Hepatocyte (in vitro differentiated cells): Measurements from ENCODE around the gene RPTOR. TPM values are rescaled to one million over a fixed set of nuclear protein-coding genes. Genes with fewer than 3 reads are reported as not detected.

Experiments
- DNase-seq: peaks from one replicate; pipeline ENCODE4 v3.0.0-alpha.2; 2016; ENCODE audit warnings: low spot score
- H2AFZ ChIP-seq: fragments of 200-600 bp; sonication (generic); 2 replicates; pipeline ENCODE4 v1.6.0; 2016; ENCODE audit warnings: antibody characterized with exemption, mild to moderate bottlenecking
- H3K27ac ChIP-seq: fragments of 200-600 bp; sonication (generic); 2 replicates; pipeline ENCODE4 v1.5.1; 2016; ENCODE audit warnings: mild to moderate bottlenecking
- H3K27me3 ChIP-seq: fragments of 200-600 bp; sonication (generic); 2 replicates; pipeline ENCODE4 v1.6.1; 2016
- H3K36me3 ChIP-seq: fragments of 200-600 bp; sonication (generic); replicated peaks from 2 replicates; pipeline ENCODE4 v1.5.1; 2016; ENCODE audit warnings: low read depth; ENCODE audit not compliant: insufficient read depth
- H3K4me1 ChIP-seq: fragments of 200-600 bp; sonication (generic); 2 replicates; pipeline ENCODE4 v1.5.1; 2016; ENCODE audit warnings: mild to moderate bottlenecking, moderate library complexity; ENCODE audit not compliant: insufficient read depth
- H3K4me2 ChIP-seq: fragments of 200-600 bp; sonication (generic); 2 replicates; pipeline ENCODE4 v1.6.0; 2016
- H3K4me3 ChIP-seq: fragments of 200-600 bp; sonication (generic); 2 replicates; pipeline ENCODE4 v1.5.1; 2016; ENCODE audit warnings: mild to moderate bottlenecking
- H3K79me2 ChIP-seq: fragments of 200-600 bp; sonication (generic); 2 replicates; pipeline ENCODE4 v1.6.0; 2017; ENCODE audit warnings: mild to moderate bottlenecking
- H3K9me2 ChIP-seq: fragments of 200-600 bp; sonication (generic); replicated peaks from 2 replicates; pipeline ENCODE4 v1.6.0; 2017; ENCODE audit warnings: mild to moderate bottlenecking; ENCODE audit not compliant: insufficient read depth
- H3K9me3 ChIP-seq: fragments of 200-600 bp; sonication (generic); 2 replicates; pipeline ENCODE4 v1.5.1; 2016; ENCODE audit warnings: low read depth, mild to moderate bottlenecking
- H4K20me1 ChIP-seq: fragments of 200-600 bp; sonication (generic); 2 replicates; pipeline ENCODE4 v1.6.0; 2016; ENCODE audit warnings: mild to moderate bottlenecking; ENCODE audit not compliant: insufficient read depth, poor library complexity, severe bottlenecking
- EZH2 ChIP-seq: fragments of 200-600 bp; sonication (generic); IDR thresholded peaks from 2 replicates; pipeline ENCODE4 v1.6.1; 2016; ENCODE audit warnings: antibody characterized with exemption, mild to moderate bottlenecking, borderline replicate concordance
- EZH2phosphoT487 ChIP-seq: fragments of 200-600 bp; sonication (generic); IDR thresholded peaks from one replicate; pipeline ENCODE4 v1.6.1; 2018; ENCODE audit warnings: antibody characterized with exemption, mild to moderate bottlenecking, low read depth, moderate library complexity; ENCODE audit not compliant: unreplicated experiment, severe bottlenecking
- WGBS: methylation state at CpG from one replicate; pipeline ENCODE4 v1.1.6; 2016; ENCODE audit warnings: low lambda C conversion rate; ENCODE audit errors: missing lambda C conversion rate; 5-methylcytosine and 5-hydroxymethylcytosine counted together
- polyA plus RNA-seq: library from polyadenylated mRNA; unstranded; fragments of >200 nt; fragmentation: Nextera tagmentation; extraction: Ambion mirVana; gene quantifications from 2 replicates; pipeline ENCODE4 v1.2.1, GENCODE V29; 2016
- total RNA-seq: library from RNA; depleted of rRNA; stranded (reverse); fragments of >200 nt; gene quantifications from 2 replicates; pipeline ENCODE4 v1.2.3, GENCODE V29; 2014
- TF ChIP-seq, protein P1 (sequence below): fragments of 200-600 bp; sonication (generic); IDR thresholded peaks from 2 replicates; pipeline ENCODE4 v1.5.1; 2016; ENCODE audit warnings: antibody characterized with exemption, mild to moderate bottlenecking; ENCODE audit not compliant: poor library complexity

Gene RPTOR
- total and polyA plus RNA-seq, 2 experiments from 2014 or later, result 14.1 to 20.6 TPM

DNA sequence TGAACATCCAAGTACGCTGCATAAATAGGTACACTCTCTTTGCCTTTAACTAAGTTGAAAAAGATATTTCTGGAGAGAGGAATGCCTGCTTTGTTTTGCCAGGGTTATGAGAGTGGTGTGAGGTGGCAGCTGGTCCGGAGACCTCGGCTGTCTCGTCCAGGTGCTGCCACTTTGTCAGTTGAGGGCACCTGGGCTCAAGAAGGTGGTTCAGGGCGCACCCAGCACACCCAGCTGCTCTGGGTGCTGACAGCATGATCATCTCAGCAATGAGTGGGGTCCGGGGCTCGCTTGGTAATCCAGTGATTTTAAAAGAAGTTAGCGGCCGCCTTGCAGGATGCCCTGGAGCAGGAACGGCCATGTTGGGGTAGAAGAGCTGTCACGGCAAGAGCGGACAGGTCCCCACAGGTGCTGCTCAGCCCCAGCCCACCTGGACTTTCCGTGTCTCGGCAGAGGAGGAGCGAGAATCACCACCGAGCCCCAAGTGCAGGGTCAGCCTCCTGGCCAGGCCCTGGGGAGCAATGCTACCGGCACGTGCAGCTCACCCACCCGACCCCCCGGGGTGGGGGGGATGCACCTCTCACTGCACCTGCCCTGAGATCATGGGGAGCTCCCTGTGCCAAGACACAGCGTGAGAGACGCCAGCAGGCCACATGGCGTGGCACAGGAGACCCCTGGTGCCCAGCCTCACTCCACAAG lies 379.6 kb downstream of the RPTOR start:
- Histone ChIP-seq H4K20me1 (no peaks in the 10 kb centered on the region), H3K4me2 (no peak overlapping the region), H3K4me1 (no peaks in the 10 kb centered on the region), H2AFZ (no peak overlapping the region), H3K27ac (no peak overlapping the region), H3K9me3 (no peaks in the 10 kb centered on the region), H3K27me3 (no peaks in the 10 kb centered on the region), H3K4me3 (no peak overlapping the region), H3K36me3 (no peaks in the 10 kb centered on the region), H3K9me2 (no peaks in the 10 kb centered on the region), H3K79me2 (no peaks in the 10 kb centered on the region)
- no peak for DNase-seq
- no peak for TF ChIP-seq EZH2
- WGBS, result over 99% methylated on average over 23 of the region's 23 CpGs

DNA sequence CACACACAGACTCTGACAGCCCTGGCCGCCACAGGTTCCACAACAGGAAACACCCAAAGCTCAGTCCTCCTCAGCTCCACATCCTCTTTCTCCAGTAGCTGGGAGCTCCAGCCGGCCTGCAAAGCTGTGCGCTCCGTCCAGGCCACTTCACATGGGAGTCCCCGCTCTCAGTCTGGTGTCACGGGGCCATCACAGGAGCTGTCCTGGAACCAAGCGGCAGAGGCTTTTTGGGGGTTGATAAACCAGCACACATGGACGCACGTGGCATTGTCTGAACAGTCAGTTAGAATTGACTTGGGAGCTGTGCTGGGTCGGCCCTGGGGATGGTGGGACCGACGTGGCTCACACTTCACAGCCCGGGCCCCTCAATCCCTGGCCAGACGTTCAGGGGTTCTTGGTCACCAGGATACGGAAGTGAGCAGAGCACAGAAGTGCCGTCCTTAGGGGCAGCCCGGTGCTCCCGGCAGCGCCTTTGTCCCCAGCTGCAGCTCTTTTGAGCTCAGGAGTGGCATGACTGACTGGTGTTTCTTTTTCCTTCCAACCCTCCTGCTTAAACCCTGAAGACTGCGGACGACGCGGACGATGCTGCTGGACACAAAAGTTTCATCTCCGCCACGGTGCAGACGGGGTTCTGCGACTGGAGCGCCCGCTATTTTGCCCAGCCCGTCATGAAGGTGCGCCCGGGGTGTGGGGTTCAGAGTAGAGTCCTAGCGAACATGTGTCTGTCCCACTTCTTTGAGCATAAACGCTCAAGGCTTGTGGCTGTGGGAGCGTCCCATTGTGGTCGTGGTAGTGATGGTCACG lies 380.4 kb downstream of the RPTOR start:
- no peaks in the 10 kb centered on the region for H3K36me3 ChIP-seq
- H3K79me2 ChIP-seq, result no peaks in the 10 kb centered on the region
- WGBS, result 95% methylated on average over 38 of the region's 38 CpGs
- H4K20me1 ChIP-seq, result no peaks in the 10 kb centered on the region
- TF ChIP-seq, protein P1, sequence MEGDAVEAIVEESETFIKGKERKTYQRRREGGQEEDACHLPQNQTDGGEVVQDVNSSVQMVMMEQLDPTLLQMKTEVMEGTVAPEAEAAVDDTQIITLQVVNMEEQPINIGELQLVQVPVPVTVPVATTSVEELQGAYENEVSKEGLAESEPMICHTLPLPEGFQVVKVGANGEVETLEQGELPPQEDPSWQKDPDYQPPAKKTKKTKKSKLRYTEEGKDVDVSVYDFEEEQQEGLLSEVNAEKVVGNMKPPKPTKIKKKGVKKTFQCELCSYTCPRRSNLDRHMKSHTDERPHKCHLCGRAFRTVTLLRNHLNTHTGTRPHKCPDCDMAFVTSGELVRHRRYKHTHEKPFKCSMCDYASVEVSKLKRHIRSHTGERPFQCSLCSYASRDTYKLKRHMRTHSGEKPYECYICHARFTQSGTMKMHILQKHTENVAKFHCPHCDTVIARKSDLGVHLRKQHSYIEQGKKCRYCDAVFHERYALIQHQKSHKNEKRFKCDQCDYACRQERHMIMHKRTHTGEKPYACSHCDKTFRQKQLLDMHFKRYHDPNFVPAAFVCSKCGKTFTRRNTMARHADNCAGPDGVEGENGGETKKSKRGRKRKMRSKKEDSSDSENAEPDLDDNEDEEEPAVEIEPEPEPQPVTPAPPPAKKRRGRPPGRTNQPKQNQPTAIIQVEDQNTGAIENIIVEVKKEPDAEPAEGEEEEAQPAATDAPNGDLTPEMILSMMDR, result no peak
- TF ChIP-seq EZH2phosphoT487 (no peak), EZH2 (no peak)
- no peaks in the 10 kb centered on the region for H3K27me3 ChIP-seq
- no peaks in the 10 kb centered on the region for H3K4me1 ChIP-seq
- no peak overlapping the region for H2AFZ ChIP-seq
- no peaks in the 10 kb centered on the region for H3K9me2 ChIP-seq
- DNase-seq, result no peak
- H3K9me3 ChIP-seq, result no peaks in the 10 kb centered on the region
- H3K4me2 ChIP-seq, result no peak overlapping the region
- H3K27ac ChIP-seq, result no peak overlapping the region
- no peak overlapping the region for H3K4me3 ChIP-seq

DNA sequence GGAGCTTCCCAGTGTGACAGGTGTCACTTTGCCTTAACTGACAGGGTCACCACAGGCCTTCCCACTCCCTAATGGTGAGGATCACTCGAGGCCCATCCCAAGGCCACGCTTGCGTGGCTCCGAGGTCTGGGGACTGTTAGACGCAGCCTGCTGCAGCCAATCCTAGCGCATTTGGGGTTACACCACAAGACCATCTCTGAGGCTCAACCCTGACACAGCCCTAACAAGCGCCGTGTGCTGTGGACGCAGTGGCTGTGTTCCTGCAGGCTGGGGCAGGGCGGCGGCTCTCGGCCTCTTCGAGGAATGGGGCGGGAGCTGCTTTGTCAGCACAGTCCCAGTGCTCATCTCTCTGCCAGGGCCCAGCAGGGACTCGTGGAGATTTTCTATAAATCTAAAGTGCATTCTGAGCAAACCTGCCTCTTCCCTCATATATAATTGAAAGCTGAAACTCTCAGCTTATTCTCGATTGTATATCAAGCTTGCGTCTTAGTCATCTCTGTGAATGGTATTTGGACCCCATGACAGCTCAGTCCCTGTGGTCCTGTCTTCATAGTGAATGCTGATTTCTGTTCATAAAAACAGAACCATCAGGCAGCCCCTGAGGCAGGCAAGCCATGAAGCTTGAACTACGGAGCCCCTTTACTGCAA lies 381.2 kb downstream of the RPTOR start:
- Histone ChIP-seq H3K27ac (no peak overlapping the region), H3K9me2 (no peaks in the 10 kb centered on the region), H2AFZ (no peak overlapping the region), H3K27me3 (no peaks in the 10 kb centered on the region), H3K4me3 (no peak overlapping the region), H3K4me1 (no peaks in the 10 kb centered on the region), H4K20me1 (no peaks in the 10 kb centered on the region), H3K79me2 (no peaks in the 10 kb centered on the region), H3K9me3 (no peaks in the 10 kb centered on the region), H3K36me3 (no peaks in the 10 kb centered on the region), H3K4me2 (no peak overlapping the region)
- WGBS, result 91% methylated on average over 18 of the region's 18 CpGs
- no peak for DNase-seq
- no peak for TF ChIP-seq EZH2
- TF ChIP-seq, protein P1, result no peak
- TF ChIP-seq EZH2phosphoT487, result no peak
